ENCODE measurements around the gene NHERF1. TPM values are rescaled to one million over a fixed set of nuclear protein-coding genes. Genes with fewer than 3 reads are reported as not detected.

The NHERF1 gene
- total RNA-seq, 1 experiment from 2014 or later: 43.2 TPM

DNA sequence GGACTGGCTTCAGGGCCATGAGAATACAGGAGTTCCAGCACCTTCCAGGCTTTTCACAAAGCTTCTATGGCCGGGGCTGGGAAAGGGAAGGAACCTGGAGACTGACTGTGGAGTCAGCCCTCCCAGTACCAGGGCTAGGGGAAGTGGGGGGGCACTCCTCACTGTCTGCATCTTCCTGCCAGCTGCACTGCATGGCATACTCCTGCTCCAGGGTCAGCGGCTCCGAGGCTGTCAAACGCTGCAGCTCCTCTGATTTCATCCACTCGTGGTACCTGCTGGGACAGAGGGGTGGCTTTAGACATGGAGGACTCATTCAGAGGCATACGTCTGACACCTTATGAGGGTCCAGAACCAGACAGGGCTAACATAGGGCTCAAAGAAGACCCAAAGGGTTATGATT, 25.0 kb downstream of the NHERF1 start:
- in situ Hi-C loops (cut with HindIII; ENCODE audit: low pct_unique_long_range_greater_than_20kb, low sequenced_read_pairs): no loop called here
- DNase-seq (ENCODE audit: low read depth, low spot score): no peak

DNA sequence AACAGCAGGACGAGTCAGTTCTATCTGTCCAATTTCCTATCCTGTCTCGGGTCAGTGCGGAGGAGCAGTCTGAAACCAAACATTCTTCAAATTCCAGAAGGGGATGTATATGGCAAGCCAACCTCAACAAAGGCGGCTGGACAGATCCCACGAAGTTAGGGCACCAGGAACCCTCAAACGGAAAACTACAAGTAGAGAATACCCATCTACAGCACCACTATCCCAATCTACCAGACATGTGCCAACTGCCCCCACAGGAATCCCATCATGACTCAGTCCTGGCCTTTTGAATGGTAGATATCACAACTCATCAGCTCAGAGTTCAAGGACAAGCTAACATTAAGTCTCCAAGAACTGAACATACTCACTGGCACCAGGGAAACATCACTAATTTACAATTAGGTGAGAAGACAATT, 25.5 kb downstream of the NHERF1 start:
- DNase-seq (ENCODE audit: low read depth, low spot score): no peak
- in situ Hi-C loops (cut with HindIII; ENCODE audit: low pct_unique_long_range_greater_than_20kb, low sequenced_read_pairs): no loop called here

- DNase-seq (ENCODE audit: low read depth, low spot score): no peak
- in situ Hi-C loops (cut with HindIII; ENCODE audit: low pct_unique_long_range_greater_than_20kb, low sequenced_read_pairs): no loop called here
Observed at GRCh38 chr17:74775409-74776043, 27.1 kb downstream of the NHERF1 start.

DNA sequence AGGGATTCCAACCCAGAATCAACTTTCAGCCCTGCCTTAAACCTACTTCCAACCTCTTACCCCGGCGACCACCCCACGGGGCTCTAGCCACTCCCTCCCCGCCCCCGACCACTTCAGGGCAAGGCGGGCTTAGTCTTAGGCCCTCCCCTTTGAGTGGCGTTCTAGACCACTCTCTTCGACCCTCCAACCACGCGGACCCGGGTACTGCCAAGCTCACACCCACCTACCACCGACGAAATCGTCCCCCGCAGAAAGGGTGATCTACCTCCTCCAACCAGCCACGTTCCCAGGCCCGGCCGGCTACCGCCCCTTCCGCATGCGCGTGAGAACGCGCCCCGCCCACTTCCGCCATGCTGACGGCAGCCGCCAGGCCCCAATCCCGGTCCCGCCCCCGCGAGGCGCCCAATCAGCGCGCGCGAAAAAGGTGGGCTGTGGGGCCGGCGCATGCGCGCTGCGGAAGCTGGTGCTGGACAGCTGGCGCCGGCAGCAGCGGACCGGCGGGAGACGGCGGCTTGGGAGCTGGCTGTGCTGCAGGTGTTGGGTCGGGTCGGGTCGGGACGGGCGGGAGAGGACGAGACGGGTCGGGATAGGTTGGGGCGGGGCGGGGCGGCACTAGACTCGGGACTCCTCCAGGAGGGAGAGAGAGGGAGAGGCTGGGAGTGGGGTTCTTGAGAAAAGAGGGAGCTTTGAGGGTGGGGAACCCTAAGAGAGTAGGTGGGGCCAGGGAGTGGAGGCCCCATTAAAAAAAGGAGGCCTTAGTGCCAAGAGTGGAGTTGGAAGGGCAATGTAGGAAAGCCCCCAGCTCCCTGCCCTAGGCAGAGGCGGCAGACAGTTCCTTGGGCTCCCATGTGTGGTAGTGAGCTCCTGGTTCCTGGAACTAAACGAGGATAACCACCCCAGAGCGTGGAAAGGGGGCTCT, 27.9 kb downstream of the NHERF1 start, which contains the start of gene NAT9:
Gene NAT9 (minus strand): TSS at position 302 of the 919 bp plus-strand sequence. CDS start 647 bp downstream, outside the sequence.
- in situ Hi-C loops (cut with HindIII; ENCODE audit: low pct_unique_long_range_greater_than_20kb, low sequenced_read_pairs): no loop called here
- DNase-seq (ENCODE audit: low read depth, low spot score): peak; percentile 98

DNA sequence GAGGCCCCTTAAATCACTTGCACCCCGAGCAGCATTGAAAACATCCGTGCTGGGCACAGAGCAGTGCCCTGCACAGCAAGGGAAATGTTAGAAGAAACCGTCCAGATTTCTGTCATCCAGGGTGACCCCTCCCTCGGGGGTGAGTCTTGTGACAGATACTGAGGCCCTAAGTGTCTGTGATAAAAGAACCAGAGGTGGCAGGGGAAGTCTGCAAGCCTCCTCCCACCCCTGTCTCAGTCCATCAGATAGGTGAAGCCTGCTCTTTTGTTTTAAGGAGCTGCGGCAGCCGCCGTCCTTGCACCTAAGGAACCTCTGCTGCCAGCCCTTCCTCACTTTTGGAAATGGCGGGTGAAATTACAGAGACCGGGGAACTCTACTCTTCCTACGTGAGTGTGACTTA, 28.6 kb downstream of the NHERF1 start:
- in situ Hi-C loops (cut with HindIII; ENCODE audit: low pct_unique_long_range_greater_than_20kb, low sequenced_read_pairs): no loop called here
- no peak for DNase-seq (ENCODE audit: low read depth, low spot score)

GRCh38 chr17:74777901-74778515, 29.6 kb downstream of the NHERF1 start:
- in situ Hi-C loops (cut with HindIII; ENCODE audit: low pct_unique_long_range_greater_than_20kb, low sequenced_read_pairs): no loop called here
- no peak for DNase-seq (ENCODE audit: low read depth, low spot score)

DNA sequence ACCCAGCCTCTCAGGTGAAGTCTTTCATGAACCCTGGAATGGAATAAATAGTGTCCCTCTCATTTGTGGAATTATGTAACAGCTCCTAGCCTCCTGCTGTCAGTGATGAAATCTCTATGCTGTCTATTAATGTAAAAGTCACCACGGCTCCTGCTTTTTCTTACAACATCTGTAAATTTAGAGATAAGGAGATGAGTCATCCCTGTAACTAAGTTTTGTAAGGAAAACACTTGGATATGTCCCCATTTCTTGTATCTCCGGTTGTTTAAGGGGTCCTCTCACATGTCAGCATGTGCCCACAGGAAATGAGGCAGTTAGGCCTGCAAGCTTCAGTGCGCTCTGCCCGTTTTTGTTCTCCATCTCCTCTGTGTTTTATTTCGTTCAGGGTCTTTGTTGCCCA, 30.5 kb downstream of the NHERF1 start:
- DNase-seq (ENCODE audit: low read depth, low spot score): no peak
- in situ Hi-C loops (cut with HindIII; ENCODE audit: low pct_unique_long_range_greater_than_20kb, low sequenced_read_pairs): no loop called here

- no peak for DNase-seq (ENCODE audit: low read depth, low spot score)
- in situ Hi-C loops (cut with HindIII; ENCODE audit: low pct_unique_long_range_greater_than_20kb, low sequenced_read_pairs): no loop called here
Observed at GRCh38 chr17:74779501-74779900, 31.1 kb downstream of the NHERF1 start.

DNA sequence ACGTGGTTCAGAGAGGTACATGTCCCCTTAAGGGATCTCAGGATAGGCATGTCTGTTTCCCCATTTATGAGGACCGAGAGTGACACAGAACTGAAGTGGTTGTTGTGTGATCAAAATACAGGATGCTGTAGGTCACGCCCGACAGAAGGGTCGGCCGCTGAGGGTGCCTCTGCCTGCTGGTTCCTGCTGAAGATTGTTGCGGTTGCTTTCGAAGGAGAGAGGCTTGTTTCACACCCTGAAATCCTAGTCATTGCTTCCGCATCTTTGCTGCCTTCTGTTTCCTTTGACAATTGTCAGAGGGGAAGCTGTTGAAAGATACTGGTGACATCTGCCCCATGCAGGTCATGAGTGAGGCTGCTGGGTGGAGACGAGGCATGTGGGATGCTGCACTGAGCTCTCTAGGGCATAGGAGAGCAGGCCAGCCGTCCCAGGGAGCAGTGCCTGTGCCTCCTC, 31.5 kb downstream of the NHERF1 start:
- DNase-seq (ENCODE audit: low read depth, low spot score): no peak
- in situ Hi-C loops (cut with HindIII; ENCODE audit: low pct_unique_long_range_greater_than_20kb, low sequenced_read_pairs): no loop called here

DNA sequence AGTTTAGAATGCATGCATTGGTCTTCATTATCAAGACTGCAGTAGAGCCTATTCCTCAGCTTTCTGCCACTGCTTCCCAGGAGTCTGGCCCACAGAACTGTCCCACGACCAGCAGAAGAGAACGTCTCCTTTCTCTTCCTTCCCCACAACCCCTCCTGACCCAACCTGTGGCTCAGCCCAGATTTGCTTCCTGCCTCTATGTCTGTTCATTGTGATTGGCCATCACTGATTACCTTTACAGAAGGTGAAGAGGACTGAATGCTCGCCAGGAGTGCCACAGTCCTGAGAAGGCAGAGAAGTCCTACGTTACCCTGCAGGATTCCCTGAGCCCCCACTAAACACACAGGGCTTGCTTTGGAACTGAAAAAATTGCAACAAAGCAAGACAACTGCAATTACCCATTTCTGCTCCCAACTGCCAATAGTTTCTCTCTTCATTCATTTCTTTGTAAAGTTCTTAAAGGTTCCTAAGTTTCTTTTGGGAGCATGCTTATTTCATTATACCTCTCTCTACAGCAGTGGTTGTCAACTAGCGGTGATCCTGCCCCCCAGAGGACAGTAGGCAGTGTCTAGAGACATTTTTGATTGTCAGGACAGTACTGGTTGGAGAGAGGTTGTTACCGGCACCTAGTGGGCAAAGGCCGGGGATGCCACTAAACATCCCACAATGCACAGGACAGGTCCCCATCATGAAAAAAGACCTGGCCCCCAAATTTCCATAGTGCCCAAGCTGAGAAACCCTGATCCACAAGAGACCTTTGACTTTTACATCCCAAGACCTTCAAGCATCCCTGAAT, 32.2 kb downstream of the NHERF1 start:
- in situ Hi-C loops (cut with HindIII; ENCODE audit: low pct_unique_long_range_greater_than_20kb, low sequenced_read_pairs): no loop called here
- DNase-seq (ENCODE audit: low read depth, low spot score): peak; percentile 78

GRCh38 chr17:74782571-74782970, 34.1 kb downstream of the NHERF1 start:
- in situ Hi-C loops (cut with HindIII; ENCODE audit: low pct_unique_long_range_greater_than_20kb, low sequenced_read_pairs): no loop called here
- DNase-seq (ENCODE audit: low read depth, low spot score): no peak

GRCh38 chr17:74784125-74784810, 35.8 kb downstream of the NHERF1 start:
- no peak for DNase-seq (ENCODE audit: low read depth, low spot score)
- in situ Hi-C loops (cut with HindIII; ENCODE audit: low pct_unique_long_range_greater_than_20kb, low sequenced_read_pairs): no loop called here

GRCh38 chr17:74785096-74785980, 36.9 kb downstream of the NHERF1 start:
- in situ Hi-C loops (cut with HindIII; ENCODE audit: low pct_unique_long_range_greater_than_20kb, low sequenced_read_pairs): no loop called here
- no peak for DNase-seq (ENCODE audit: low read depth, low spot score)

DNA sequence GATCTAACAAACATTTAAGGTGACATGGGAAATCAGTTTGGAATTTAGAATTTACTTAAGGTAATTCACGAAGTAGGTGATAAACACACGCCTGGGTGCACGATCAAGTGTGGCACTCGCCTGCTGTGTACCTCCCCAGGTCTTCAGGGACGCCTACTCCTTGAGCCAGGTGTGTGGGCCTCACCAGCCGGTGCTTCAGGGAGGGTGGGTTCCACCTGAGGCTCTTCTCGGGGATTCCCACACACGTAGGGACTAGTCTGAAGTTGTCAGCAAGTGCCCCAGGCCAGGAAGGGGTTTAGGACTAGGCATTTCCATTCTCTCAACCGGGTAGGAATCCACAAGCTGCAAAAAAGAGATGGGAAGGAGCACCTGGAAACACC, 37.5 kb downstream of the NHERF1 start:
- no peak for DNase-seq (ENCODE audit: low read depth, low spot score)
- in situ Hi-C loops (cut with HindIII; ENCODE audit: low pct_unique_long_range_greater_than_20kb, low sequenced_read_pairs): no loop called here

- in situ Hi-C loops (cut with HindIII; ENCODE audit: low pct_unique_long_range_greater_than_20kb, low sequenced_read_pairs): no loop called here
- DNase-seq (ENCODE audit: low read depth, low spot score): no peak
Observed at GRCh38 chr17:74786431-74787055, 38.1 kb downstream of the NHERF1 start.
